Retina (tissue), 1 donor: Measurements from ENCODE around the gene KRT76.
A peak's percentile ranks its signal among the peaks of the same experiment; 100 is the strongest.

Source experiments
- DNase-seq: peaks from one replicate; pipeline ENCODE4 v3.0.0-alpha.2; 2016

Gene KRT76

DNA sequence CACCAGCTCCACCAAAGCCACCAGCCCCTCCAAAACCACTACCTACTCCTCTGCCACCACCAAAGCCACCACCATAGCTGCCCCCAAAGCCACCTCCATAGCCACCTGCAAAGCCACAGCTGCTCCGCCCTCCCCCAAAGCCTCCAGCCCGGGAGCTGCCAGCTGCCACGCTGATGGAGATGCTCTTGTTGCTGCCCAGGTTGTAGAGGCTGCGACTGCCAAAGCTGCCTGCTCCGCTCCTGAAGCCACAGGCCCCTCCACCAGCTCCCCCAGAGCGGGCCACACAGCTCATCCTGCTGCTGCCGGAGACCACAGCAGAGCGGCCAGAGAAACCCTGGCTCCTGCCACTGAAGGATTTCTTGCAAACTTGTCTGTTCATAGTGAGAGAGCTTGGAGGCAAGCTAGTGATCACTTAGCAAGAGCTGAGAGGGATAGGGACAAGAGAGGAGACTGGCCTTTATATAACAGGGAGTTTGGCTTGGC is at the start of gene KRT76:
KRT76 (minus strand) TSS at position 433 of the 483 bp plus-strand sequence; CDS start at position 379, 54 bp downstream.
- no peak for DNase-seq

DNA sequence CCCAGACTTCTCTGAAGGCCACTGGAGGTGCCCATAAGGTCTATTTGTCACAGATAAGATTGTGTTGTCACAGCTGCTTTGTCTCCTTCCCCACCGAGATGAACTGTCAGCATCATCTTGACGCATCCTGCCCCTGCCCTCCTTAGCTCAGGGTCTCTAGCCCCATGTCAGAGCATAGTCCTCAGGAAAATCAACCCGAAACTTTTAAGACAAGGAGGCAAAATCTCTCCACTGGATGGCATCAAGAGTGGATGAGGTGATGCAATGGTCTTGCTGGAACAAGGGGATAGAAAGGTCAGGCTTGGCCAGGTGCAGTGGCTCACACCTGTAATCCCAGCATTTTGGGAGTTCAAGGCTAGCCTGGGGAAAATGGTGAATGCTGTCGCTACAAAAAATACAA is 48.8 kb upstream of the KRT76 start:
- no peak for DNase-seq

DNA sequence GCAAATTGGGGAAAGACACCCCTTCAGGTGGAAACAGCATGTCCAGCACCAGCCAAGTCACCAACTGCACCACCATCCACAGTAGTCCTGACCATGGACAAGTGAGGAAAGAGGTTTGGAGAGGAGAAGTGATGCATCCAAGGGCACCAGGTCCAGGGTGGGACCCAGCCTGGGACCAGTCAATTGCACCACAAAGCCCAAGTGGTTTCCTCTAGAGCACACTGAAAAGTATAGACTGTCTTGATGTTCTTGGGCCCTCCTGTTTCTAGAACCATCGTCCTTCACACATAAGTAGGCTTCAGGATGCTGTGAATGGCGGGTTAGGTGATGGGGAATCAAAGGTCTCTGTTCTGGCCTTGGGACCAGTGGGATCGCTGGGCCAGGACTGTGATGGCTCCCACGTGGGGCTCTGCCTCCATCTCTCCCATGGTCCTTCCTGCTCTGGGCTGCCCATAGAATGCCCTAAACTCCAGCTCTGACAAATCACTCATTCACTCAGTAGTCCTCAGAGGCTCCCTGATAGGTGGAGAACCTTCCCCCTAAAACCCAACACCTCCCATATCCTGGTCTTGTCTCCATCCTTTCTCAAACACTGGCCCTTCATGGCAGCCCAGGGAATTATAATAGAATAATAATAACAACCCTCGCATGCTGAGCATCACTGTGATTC is 47.7 kb upstream of the KRT76 start:
- no peak for DNase-seq

DNA sequence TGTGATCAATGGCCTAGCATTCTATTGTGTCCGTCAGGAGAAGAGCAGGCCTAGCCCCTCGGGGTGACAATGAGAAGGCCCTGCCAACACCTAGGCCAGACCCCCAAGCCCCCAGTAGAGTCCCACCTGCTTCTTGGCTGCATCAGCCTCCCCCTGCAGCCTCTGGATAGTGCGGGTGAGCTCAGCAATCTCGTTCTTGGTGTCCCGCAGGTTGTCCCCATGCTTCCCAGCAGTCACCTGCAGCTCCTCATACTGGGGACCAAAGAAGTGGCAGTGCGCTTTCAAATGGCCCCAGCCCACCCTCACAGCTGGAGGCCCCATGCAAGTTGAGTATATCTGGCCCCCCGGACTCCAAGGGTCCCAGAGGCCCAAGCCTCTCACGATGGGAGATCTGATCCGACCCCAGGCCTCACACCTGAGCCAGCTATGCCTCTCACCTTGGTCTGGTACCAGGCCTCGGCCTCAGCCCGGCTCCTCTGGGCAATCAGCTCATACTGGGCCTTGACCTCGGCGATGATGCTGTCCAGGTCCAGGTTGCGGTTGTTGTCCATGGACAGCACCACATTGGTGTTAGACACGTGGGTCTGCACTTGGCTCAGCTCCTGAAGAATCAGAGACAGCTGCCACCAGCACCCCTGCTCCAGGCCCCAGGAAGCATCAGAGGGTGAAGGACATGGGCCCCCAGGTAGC is 46.8 kb upstream of the KRT76 start:
- DNase-seq, result no peak

DNA sequence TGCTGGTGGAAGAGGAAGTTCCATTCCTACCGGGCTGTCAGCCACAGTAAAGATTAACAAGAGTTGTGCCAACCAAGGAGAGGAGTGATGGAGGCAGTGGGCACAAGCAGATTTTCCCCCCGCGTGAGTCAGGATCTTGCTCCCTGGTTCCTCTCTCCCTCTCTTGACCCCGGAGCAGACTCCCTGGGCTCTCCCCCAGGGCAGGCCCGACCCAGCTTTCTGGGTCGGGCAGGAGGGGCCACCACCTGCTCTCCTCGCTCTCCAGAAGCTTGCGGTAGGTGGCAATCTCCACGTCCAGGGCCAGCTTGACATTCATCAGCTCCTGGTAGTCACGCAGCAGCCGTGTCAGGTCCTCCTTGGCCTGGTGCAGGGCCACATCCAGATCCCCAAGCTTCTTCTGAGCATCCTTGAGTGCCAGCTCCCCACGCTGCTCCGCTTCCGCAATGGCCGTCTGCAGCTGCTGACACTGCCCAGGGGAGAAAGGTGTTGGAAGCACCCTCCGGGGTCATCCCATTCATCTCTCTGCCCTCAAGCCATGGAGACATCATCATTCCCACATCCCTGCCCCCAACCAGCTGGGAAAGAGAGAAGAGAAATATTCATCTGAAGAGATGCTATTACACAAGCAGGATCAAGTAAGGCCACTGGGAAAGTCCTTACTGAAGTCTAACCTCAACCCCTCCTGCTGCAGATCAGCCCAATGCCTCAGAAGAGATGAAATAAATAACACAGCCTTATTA is 45.8 kb upstream of the KRT76 start:
- DNase-seq, result no peak

DNA sequence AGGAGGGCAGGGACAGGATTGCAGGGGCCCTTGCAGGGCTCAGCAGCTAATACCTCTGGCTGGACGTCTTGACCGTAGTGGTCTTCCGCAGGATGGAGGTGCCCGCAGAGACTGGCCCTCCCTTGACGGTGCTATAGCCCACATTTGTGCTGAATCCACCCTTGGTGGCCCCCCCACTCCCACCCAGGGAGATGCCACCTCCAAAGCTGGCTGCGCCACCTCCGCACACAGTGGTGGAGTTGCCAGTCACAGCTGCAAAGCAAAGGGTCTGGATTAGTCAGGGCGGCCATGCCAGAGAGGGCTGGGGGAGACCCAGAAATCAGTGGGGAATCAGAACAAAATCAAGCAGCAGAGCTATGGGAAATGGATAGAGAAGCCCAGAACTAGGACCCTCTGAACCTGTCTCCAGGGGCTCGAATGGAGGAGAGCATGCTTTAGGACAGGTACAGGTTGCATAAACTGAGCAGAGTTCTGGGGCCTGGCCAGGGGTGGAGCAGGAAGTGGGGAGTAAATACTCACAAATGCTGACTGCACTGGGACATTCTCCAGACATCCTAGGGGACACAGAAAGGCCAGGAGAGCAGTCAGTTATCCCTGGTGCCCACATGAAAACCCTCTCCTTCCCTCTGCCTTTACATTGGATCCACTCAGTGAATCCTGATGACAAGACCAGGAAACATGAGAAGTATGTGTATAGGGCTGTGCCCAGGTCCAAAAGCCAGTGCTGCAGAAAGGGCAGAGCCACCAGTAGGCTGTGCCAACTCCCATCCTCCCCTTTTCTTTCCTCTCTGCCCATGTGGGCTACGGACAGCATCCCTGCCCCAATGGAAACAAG is 44.9 kb upstream of the KRT76 start:
- no peak for DNase-seq

DNA sequence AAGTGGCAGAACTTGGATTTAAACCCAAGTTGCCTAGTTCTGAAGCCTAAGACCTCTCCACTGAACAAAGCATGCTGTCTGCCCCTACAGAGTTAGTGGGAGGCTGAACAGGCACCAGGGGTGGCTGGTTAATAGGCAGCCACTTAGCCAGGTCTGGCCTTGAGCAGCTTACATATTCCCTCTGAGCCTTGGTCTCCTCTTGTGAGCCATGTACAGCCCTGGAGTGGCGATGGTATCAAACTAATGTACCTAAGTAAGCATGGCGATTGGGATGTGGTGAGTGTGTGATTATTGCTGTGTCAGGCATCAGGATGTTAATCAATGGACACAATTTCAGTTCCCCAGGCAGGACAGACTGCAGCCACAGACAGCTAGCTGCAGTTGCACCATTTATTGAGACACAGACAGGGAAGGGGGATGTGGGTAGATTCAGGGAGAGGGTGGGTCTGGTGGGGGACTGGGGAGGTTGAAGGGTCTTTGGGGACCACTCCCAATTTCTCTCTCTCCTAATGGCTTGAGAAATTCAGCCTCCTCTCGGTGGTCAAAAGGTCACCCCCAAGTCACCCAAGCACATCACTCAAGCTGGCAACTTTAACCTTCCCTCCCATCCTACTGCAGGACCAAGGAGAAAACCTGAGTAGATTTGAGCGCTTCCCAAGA is 44.1 kb upstream of the KRT76 start:
- DNase-seq, result no peak

DNA sequence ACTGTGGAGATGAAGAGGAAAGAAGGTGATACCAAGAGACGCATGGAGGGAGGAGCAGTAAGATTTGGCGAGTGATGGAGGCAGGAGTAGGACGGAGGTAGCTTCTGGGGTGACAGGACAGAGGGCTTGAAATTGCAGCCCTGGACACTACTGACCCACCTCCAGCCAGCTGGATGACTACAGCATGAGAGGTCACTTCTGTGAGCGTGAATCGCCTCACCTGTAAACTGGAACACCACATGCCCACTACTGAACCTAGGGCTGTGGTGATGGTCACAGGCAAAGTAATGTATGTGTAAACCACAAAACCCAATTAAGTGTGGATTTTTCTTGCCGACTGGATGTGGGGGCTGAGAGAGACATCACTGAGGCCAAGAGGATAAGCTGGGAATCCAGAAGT is 43.4 kb upstream of the KRT76 start:
- DNase-seq, result no peak

DNA sequence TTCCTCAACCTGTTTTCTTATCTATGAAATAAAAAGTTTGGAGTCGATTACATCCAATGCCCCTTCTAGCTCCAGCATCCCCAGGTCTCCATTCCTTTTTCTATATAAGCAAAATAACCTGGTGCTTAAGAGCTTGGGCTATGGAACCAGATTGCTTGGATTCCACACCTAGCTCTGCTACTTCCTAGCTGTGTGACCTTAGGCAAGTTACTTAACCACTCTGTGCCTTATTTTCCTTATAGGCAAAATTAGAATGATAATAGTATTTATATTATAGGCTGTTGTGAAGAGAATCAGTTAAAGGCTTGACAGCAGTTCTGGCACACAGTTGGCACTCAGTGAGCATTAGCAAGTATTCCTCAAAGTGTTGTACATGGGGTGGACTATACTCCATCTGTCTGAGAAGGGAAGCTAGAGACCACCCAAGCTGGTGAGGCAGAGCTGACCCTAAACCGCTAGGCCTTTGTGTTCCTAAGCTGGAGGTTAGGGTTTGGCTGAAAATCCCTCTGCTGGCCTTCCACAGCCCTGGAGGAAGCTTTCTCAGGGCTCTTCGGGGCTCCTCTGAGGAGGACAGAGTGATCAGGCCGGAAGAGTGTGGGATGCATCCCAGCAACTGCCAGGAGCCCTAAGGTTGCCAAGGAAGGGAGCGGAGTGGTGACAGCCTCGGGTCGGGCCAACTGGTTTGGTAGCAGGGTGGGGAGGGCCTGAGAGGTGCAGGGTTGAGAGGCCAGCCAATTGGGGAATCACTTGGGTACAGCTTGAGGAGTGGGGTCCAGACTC is 42.8 kb upstream of the KRT76 start:
- no peak for DNase-seq

DNA sequence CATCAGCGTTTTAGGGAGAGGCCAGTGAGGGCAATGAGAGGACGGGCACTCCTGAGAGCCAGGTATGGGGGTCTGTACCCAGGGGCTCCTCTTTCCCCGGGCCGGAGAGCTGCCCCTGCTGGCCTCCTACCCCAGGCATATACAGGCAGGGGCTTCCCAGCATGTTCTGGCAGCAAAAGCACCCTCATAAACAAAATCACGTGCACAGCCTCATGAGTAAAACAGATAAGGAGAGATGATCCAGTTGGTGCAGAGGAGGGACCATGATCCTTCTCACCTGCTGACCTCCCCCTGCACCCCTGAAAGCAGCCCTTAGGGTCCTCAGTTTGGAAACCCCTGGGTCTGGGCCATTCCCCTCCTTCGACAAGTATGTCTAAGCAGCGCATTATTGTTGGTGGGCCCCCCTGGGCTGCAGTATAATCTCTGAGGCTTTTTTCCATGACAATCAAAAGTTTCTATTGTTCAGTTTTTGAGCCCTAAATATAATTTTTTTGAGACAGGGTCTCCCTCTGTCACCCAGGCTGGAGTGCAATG is 41.8 kb upstream of the KRT76 start:
- no peak for DNase-seq

DNA sequence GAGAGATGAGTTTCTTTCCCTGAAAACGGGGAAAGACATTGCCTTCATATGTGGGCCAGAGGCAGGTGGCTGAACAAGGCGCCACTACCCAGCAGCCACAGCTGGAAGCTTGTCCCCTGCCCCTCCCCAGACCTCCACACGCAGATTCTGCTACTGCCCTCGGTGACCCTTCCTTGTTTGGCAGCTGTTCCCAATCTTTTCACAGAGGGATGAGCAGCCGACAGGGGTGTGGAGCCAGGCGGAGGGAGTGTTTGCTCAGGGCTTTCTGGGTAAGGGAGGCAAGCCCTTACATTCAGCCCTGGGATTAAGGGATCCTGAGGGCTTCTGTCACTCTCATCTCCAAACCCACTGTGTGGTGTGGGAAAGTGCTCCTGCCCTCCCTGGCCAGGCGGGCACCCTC is 41.2 kb upstream of the KRT76 start:
- peak; percentile 69 for DNase-seq

DNA sequence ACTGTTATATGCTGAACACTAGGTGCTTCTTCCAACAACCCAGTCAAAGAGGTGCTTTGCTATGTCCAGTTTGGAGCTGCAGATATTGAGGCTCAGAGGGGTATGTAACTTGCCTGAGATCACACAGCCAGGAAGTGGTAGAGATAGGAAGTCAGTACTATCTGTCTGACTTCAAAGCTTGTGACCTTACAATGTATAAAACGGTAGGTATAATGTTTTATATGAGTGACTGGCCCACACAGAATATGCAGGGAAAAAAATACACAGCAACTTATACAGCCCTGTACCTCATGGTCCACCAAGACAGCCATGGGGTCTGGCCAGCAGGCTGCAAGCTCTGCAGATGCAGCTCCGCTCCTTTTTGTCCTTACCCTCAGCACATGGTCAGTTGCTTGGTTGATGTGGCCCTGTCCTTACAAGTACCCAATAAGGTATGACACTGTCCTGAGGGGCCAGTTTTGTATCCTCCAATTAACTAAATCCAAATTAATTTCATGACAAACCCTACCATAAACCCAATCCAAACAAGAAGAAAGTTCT is 40.6 kb upstream of the KRT76 start:
- DNase-seq, result no peak

DNA sequence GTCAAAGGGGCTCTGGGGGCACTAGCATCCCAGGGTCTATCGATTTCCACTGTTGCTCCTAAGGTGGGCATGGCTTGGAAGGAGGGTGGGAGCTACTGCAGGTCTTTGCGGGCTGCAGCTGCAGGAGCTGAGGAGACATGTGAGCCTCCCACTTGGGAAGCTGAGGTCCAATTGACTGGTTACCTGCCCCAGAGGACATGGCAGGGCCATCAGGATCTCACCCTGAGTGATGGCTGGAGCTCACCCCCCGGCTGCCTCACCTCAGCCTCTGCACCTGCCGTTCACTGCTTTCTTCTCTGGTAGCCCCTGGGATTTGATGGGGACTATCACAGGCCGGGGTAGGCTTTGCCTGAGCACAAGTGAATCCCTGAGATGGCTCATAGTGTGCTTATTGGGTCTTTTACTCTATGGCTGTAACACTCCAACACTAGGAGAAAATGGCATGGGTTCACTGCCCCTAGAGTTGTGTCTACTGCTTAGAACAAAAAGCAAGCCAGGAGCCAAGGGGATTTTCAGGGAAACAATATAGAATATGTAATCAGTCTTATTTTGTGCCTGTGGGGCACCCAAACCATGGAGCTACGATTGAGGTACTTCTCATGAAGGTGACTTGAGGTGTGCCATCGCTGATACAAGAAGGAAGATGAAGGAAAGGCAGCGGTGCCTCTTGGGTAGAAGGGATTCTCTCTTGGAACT is 40.0 kb upstream of the KRT76 start:
- no peak for DNase-seq

DNA sequence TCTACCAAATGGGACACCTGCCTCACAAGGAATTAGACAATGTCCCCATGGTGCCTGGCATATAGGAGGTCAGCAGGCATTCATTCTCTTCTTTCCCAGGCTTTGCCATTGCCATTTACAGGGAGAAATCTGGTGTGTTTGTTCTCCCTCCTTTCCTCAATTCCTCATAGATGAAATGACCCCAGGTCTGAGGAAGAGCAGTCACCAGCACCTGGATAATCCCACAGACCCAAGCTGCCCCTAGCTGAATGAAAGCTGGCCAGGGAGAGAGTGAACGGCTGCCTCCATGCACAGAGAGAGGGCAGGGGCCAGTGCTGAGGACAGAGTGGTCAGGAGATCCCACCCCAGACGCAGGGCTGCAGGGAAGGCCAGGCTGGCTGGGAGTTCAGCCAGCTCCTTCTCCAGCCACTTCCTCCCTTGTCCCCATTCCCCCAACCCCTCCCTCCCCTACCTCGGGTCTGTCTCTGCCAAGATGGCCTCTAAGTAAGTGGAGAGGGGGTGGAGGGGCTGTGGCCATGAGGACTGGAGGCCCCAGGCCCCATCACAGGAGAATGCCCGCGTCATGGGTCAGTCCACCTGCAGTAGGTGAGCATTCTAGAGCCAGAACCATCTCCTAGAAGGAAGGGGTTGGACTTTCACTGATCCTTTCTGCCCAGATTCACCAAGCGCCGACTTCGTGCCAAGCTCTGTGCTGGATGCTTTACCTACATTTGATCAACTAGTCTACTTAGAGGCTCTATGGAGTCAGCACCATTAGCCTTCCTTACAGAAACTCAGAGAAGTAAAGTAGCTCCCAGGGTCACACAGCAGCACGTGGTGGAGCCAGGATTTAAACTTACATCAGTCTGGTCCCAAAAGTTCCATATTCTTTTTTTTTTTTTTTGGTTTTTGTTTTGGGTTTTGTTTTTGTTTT is 38.8 kb upstream of the KRT76 start:
- no peak for DNase-seq

DNA sequence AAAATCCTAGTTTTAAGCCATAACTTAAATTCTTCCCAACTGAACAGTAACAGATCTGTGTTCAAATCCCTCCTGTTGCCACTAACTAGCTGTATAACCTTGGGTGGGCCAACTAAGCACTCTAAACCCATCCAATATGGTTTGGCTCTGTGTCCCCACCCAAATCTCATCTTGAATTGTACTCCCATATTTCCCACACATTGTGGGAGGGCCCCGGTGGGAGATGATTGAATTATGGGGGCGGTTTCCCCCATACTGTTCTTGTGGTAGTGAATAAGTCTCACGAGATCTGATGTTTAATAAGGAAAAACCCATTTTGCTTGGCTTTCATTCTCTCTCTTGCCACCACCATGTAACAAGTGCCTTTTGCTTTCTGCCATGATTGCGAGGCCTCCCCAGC is 38.0 kb upstream of the KRT76 start:
- no peak for DNase-seq

DNA sequence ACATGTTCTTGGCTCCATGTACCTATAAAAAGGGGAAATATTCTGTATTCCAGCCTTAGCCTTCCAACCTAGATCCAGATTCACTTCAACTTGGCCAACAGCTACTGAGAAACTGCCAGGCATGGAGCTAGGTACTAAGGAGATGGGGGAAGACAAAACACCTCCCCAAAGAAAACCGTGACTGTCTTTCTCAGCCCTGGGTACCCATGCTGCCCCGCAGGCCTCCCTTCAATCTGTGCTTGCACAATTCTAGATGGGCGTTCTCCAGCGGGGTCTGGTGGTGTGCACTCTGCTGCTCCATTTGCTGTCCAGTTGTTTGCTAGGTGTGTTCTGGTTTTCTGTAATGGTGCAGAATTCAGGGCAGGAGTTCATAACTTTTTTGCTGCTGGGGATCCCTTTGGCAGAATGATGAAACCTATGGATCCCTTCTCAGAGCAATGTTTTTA is 37.6 kb upstream of the KRT76 start:
- DNase-seq, result no peak

DNA sequence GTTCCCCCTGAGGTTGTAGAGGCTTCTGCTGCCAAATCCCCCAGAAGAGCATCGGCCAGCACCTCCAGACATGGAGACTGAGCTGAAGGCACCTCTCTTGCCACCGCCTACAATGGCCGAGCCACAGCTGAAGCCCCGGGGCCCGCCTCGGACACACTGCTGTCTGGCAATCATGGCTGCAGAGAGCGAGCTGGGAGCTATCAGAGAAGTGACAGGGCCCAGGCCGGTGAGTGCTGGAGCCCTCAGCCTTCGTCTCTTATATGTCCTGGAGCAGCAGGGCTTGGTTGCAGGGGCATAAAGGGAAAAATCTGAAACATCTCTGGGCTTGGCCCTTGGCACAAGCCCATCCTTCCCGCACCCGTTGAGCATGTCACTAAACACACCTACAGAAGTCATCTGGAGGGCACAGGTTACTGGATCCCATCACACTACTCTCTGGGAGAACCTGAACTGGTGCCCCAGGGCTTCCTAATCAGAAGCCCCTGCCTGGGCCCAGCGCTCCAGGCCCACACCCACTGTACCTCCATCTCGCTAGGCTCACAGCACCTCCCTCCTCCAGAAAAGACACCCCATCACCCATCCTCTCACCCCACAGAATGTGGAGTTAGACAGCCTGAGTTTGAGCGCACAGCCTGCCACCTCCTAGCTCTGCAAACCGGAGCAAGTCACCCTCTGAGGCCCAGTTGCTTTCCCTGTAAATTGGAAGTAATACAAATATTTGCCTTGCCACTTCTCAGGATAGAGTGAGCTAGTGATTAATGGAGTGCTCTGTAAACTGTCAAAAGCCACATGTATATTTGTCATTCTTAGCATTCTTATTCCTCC is 37.0 kb upstream of the KRT76 start, which contains the start of gene KRT4:
KRT4 (minus strand) TSS at position 232 of the 825 bp plus-strand sequence; CDS start at position 174, 58 bp downstream.
- no peak for DNase-seq

DNA sequence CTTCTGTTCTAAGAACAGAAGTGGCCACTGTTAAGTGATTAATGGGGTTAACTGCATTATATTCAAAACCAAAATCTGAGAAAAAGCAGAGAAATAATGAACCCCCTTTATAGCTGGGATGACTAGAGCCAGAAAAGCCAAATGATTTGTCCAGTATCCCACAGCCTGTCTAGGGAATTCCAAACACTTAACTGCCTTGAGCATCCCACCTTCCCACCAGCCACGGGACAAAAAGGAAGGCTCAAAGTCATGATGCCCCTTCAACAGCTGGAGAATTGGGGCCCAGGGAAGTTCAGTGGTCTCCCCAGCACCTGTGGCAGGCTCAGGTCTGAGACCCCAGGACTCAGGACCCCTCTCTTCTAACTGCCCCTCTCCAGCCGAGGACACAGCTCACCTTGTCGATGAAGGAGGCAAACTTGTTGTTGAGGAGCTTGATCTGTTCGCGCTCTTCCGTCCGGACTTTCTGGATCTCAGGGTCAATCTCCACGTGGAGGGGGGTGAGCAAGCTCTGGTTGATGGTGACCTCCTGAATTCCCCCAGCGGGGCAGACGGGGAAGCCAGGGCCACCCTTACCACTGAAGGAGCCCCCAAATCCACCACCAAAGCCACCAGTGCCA is 36.2 kb upstream of the KRT76 start:
- DNase-seq, result no peak
